ENCODE results near the gene PRKD1.

- TF ChIP-seq ZNF274 (IDR thresholded peaks at IDR 0.05; ENCODE audit: low read depth, low read length) (no peak), POLR2A (IDR thresholded peaks at IDR 0.05; ENCODE audit: borderline replicate concordance, extremely low read depth, insufficient read depth, insufficient read length) (no peak), ATF3 (IDR thresholded peaks at IDR 0.05) (no peak), CTCF (IDR thresholded peaks at IDR 0.05 in 2 of 3, conservative IDR thresholded peaks at IDR 0.05 in 1 of 3; ENCODE audit: borderline replicate concordance in 1 of 3, insufficient read depth in 1 of 3, low read depth in 2 of 3, low read length in 2 of 3) (no peak), POLR2AphosphoS5 (IDR thresholded peaks at IDR 0.05; ENCODE audit: low read depth, low read length) (no peak), EGR1 (IDR thresholded peaks at IDR 0.05; ENCODE audit: low read depth) (no peak), RAD21 (IDR thresholded peaks at IDR 0.05; ENCODE audit: low read depth) (no peak), EZH2 (IDR thresholded peaks at IDR 0.05) (no peak), TCF7L2 (IDR thresholded peaks at IDR 0.05; ENCODE audit: borderline replicate concordance, extremely low read depth, insufficient read depth, insufficient read length) (no peak)
Measured at GRCh38 chr14:29705801-29706200, 221.8 kb downstream of the PRKD1 start.

All from HCT116 (cell line).